NCI-H345 (cell line): Measurements from ENCODE around the gene RCC2.

Experiments used
- DNase-seq: peaks from one replicate; lab custom pipeline; 2025; lab: John Stamatoyannopoulos, UW

The RCC2 gene

DNA sequence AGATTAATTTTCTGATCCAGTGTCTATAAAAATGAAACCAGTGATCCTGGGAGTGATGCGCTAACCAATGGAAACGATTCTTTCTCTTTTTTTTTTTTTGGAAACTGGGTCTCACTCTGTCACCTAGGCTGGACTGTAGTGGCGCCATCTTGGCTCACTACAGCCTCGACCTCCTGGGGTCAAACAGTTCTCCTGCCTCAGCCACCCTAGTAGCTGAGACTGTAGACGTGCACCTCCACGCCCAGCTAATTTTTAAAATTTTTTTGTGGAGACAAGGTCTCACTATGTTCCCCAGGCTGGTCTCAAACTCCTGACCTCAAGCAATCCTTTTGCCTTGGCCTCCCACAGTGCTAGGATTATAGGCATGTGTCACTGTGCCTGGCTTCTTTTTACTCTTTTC is 3.4 kb upstream of the RCC2 start:
- no peak for DNase-seq

DNA sequence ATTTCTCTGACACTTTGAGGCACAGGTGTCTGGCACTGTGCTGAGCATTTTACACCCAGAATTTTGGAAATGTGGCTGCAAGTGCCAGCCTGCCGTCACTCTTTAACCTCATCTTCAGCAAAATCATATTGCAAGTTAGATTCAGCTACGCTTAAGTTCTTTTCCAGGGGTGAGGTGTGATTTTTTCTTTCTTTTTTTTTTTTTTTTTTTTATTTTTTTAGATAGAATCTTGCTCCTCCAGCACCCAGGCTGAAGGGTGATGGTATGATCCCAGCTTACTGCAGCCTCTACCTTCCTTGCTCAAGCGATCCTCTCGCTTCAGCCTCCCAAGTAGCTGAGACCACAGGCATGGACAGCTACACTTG is 2.5 kb upstream of the RCC2 start:
- no peak for DNase-seq

DNA sequence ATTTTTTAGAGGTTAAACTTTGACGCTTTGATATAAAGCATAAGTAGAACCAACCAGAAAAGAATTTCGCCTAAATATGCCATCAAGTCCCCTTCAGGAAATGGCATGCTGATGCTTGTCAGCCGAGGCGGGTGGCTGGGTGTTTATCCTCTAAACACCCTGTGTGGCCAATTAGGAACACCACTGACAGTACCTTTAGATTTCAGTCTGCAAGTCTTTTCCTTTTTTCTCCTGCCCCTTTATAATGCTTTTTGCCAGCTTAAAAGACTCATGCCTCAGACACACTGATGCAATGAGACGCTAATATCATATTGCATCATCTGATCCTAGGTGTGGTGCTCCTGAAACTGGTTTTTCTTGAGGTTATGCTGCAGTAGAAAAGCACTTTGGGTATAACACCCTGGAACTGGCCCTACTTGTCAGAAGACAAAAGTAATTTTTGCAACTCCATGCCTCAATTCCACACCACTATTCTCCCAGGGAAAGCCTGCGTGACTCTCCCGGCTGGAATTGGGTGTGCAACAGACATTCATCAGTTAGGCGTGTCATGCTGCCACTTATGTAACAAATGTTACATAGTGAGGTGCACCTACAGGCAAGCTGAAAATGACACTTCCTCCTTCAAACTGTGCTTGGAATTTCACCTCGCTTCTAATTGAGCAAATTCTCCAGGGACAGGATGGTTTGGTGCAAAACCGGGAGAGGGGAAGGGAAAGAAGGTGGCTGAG is 2.0 kb upstream of the RCC2 start:
- DNase-seq, result peak; percentile 28

DNA sequence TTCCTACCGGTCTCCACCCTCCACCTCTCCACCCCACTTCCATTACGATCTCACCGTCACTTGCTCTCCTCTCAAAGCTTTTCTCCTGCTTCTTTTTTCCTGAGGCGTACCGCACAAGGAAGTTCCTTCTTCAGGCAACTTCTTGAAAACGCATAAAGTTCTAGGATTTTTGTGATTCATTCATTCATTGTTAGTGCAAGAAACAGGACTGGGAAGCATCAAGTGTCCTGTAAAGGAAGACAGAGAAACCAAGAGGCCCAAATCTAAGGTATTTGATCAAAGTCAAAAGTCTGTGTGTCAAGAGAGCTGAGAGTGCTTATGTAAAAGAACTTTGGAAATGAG is 1.3 kb upstream of the RCC2 start:
- DNase-seq, result no peak

DNA sequence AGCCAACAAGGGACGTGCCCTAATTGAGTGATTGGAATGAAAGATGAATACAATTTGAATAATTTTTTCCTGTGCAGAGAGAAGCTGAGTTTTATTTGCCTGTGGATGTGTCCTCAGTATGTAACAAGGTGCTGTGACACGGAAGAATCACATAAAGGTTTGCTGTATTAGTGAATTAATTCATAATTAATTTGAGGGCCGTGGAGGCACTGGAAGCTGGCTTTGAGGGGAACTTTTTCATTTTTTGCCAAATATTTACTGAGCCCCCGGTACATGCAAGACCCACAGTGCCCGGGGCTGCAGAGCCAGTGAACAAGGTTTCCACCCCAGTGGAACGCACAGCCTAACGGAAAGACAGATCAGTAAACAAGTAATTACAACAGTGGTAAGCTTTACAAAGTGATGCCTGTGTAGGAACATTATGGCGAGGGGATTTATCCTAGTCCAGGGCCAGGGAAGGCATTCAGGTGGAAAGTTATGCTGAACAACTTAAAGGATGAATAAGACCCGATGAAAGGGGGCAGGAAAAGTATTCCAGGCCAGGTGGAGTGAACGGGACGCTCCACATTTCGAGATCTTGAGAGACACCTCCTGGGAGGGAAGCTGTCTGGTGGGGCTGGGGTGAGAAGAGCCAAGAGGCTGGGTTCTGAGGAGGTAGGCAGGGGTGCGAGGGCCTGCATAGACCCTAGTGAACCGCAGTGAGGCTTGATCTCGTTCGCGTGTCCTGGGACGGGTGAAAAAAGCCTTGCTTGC is 773 bp upstream of the RCC2 start:
- no peak for DNase-seq

DNA sequence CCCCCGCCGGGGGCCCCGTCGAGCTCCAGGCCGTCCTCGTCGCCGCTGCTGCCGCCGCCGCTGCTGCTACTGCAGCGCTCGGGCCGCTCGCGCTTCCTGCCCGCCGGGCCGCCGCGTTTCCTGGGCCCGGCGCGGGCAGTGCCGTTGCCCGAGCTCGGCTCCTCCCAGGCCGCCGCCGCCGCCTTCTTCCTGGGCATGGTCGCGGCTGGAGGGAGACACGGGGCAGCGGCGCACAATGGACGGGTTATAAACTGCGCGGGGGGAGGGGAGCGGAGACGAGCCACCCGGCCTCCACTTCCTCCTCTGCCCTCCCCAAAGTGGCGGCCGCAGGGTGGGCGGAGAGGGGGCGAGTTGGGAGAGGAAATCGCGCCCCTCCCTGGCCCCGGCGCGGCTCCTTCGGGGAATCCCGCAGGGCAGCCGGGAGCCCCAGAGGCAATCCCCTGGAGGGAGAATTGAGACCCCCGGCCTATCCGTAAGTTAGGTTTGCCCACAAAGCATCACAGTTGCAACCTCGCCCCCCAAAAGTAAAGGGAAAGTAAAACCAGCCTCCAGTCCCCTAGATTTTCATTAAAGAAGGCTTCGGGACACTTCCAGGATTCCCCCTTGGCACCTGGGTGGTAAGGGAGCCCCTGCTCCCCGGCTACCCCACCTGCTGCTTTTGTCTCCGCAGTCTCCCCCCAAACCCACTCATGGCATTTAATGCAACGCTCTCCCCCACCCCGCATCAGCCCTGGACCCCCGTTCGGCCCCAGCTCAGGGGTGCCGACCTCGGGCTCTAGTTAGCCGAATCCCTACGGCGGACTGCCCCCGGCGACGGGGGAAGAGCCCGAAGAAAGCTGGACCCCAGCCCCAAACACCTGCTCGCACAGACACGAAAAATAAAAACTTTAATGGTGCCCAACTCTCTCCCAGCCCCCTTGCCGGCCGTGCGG is 893 bp downstream of the RCC2 start:
- DNase-seq, result peak; percentile 60

DNA sequence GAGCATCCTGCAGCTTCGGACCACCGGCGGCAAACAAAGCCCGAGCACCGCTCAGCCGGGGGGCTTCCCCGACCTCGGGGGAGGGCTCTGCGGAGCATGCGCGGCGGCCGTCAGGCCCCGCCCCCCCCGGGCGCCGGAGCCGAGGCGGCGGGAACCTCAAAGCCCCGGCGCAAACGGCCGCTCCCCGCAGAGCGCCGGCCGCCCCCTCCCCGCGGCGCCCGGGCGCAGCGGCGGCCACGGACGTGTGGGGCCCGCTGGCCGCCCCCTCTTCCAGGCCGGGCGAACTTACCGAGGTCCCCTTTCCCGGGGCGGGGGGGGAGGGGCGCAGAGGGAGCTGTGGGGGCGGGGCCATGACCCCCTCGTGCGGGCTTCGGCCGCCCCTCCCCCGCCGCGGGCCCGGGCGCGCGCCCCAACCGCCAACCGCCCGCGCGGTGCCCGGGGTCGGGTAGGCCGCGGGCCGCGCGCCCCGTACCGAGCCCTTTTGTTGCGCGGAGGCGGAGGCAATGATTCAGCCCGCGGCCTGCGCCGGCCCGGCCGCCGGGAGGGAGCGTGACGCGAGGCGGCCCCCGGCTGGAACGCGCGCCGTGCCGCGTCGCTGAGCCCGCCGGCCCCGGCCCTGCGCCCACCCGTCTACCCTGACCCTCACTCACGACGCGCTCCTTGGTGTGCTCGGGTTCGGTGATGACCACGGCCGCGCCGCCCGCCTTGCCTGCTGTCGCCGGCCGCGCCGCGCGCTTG is 1.7 kb downstream of the RCC2 start:
- DNase-seq, result peak; percentile 74

DNA sequence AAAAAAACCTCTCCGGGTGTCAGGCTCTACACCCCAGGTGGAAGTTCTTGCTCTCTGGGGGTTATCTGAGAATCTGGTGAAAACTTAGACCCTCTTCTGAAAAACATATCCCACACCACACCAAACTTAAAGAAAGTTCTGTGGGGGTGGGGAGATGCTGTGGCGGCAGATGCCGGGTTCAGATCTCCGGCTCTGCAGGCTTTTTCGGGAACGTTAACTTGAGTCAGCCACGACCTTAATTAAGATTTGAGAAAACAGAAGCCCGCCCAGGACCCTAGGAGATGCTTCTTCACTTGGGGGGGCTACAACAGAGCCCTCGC is 2.3 kb downstream of the RCC2 start:
- no peak for DNase-seq

DNA sequence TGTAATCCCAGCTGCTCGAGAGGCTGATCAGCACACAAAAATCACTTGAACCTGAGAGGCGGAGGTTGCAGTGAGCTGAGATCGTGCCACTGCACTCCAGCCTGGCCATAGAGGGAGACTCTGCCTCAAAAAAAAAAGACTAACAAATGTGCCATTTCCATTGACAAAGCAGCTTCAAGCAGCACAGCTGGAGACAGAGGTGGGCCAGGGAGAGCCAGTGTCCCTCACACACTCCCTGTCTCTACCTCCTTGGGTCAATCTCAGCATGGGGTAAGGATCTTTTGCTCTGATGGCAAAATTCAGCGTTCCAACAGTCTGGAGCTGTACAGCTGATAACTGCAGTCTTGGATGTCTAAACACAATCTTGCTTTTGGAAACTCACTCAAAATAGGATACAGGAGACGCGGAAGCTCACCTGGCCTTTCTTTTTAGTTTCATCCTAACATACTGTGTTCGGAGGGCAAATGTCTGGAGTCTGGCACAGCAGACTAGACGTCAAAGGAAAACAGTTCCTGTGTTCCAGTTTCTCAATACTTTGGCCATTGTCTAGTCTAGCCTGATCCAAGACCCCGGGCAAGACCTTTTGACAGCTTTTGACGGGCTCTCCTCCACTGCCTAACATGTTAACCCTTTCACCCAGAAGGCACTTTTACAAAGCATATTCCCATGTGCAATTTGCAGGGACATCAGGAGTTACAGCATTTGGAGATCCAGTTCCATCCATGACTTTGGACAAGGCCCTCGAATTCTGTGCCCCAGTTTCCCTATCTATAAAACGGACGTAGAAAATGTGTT is 2.9 kb downstream of the RCC2 start:
- DNase-seq, result no peak

DNA sequence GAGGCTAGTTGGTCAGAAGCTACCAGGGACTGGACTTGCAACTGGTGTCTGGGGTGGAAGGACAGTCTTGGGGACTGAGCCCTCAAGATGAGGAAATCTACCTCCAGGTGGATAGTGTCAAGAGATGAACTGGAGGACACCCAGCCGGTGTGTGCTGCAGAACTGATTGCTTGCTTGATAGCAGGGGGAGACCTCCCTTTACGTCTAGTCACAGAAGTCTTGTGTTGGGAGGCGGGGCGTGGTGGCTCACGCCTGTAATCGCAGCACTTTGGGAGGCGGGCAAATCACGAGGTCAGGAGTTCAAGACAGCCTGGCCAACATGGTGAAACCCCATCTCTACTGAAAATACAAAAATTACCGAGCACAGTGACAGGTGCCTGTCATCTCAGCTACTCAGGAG is 4.9 kb downstream of the RCC2 start:
- no peak for DNase-seq

DNA sequence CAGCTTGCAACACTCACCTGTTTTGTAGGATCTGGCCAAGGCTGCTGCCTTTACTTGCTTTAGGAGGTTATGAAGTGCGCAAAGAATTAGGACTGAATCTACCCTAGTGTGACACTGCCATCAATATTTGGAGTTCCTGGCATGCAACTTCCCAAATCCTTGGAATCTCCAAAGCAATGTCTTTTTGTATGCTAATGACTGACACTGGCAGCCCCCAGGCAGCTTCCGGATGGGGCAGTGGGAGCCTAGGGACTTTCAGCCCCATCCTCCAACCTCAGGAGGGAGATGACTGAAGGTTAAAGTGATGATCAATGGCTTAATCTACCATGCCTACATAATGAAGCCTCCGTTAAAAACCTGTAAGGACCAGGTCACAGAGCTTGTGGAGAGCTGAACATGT is 5.5 kb downstream of the RCC2 start:
- DNase-seq, result no peak

DNA sequence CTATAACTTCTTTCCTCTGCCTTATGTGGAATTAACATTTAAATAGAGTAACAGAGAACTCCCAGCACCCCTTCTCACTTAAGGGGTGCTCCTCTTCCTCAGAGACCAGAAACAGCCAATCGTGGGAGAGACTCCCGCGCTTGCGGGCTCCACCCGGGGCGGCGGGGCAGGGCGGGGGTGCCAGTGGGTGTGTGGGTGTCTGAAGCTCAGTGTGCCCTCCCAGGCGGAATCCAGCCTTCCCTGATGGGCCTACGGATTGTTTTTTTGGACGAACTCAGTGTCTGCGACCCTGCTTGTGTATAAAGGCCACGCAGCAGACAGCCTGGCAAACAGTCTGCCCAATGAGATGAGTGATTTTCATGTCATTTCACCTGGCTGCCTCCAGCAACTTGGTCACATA is 6.2 kb downstream of the RCC2 start:
- DNase-seq, result no peak

DNA sequence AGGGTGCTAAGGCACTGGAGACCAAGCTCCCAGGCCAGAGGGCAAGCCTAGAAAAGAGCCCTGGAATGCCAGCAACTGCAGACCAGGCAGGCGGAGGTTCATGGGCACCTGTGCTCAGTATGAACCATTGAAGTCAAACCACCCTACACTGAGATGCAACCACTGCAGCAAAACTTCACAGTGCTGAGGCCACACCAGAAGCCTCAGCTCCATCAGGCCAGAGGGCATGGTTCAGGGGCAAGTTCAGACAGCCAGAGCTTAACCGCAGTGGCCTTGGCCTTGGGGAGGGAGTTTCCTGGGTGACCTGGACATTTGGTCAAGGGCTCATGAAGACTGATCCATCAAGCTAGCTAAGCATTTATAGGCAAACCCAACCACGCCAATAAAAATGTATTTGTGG is 7.1 kb downstream of the RCC2 start:
- no peak for DNase-seq

DNA sequence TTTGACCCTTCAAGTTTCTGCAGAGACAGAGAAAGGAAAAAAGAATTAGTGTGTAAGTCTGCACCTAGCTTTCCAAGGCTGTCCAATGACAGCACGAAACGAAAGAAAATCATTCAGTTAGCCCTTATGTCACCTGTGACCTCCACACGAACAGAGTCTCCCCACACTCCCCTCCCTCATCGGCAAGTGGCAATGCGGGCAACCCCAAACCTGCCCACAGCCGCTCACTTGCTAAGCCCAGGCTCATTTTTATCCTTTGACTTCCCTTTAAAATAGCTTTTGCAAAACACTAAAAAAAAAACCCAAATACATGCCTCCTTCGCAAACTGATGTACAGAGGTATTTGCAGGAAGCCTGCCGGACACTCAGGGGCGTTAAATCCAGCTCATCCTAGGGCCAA is 10.3 kb downstream of the RCC2 start:
- no peak for DNase-seq

DNA sequence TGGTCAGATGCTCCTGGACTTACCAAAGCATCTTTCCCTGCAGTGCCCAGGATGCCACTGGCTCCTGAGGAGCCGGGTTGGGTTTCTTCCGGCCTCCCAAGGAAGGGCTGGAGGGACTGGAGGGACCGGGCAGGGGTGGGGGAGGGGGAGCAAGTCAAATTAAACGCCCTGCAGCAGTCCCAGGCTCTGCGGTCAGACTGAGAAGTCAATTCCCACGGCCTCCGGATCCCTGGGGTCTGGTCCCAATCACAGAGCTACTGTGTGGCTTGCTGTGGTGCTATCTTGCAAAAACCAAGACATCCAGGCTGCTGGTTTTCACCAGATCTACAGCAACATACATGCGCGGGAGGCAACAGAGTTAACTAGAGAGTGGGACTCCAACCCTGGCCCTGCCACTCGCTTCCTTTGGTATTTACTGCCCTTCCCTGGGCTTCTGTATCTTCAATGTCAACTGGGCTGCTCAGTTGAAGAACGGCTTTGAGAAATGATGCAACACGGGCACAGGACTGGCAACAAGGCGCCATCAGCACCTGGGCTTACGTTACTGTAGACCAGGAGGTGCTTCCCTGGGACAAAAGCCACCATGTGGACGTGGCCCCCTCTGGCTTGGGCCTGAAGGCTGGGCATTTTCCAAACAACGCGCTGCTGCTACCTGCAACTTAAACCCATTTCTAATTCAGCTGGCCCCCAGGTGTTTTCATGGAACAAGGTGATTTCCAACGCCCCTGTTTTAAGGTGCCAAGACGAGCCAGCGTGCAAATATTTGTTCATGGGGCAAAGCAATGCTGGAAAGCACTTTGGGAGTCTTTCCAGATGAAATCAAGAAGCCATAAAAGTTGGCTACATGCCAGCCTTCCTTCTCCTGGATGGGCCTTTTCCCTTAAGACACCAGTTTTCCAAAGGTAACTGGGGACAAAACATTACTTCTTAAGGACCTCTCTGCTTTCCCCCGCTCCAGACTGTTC is 11.5 kb downstream of the RCC2 start:
- DNase-seq, result no peak

DNA sequence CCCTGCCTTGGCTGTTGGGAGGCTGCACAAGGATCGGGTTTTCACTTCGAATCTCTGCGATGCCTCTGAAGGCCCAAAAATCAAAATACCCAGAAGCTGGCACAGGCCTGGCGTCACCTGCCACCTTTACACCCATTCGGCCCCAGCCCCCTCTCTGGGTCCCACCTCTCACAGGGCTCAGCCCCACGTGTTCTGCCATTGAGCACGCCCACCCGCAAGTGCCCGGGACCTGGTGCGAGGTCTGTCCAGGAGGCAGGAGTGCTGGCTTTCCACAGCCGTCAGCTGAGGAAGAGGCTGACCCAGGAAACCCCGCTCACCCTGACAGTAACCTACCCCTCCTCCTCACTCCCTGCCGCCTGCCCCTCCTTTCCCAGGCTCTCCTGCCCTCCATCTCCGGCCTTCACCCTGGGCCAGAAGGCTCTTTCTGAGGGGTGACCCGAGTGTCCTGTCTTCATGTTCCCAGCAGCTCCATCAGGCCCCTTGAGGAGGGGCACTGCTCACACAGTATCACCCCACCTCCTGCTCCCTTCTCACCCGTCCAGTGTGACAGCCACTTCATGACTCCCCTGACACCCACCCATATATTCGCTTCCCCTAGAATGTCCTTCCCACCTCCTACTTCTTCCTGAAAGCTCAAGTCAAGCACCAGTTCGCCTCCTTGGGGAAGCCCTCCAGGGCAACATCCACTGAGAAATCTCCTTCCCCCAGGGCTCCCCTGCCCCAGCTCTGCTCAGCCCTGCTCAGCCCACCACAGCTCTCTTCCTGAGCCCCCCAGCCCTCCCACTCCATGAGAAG is 13.5 kb downstream of the RCC2 start:
- DNase-seq, result no peak

DNA sequence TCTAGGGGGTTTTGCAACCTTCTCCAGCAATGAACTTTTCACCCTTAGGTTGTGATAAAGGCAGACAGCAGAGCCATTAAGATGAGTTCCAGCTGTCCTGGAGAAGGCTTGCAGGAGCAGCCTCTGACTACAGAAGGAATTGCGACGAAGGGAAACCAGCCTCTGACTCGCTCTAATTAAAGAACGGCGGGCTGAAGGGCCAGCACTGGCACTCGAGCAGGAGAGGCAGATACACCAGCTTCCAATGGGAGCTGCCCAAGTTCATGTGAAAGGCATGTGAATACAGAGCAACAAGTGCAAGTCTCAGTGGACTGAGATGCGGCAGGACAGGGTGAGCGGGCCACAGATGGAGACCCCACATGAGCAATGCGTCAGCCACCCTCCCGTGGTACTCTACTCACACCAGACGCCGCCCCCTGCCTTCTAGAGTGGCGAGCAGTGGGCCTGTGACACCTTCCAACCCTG is 15.7 kb downstream of the RCC2 start:
- DNase-seq, result no peak

DNA sequence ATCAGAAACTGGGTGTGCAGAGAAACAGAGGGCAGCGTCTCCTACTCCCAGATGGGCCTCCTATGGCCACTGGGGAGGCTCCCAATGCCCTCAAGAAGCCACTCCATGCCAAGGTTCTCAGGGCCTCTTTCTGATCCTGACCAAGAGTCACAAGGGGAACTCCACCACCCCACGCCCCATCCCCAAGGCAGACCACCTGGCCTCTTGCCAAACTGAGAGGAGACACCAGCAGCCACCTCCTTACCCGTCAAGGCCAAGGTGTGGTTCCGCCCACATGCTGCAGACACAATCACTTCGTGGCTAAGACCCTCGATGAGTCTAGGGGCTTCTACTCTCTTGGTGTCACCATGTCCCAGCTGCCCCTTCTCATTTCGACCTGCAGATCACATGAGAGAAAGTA is 17.0 kb downstream of the RCC2 start:
- DNase-seq, result no peak

DNA sequence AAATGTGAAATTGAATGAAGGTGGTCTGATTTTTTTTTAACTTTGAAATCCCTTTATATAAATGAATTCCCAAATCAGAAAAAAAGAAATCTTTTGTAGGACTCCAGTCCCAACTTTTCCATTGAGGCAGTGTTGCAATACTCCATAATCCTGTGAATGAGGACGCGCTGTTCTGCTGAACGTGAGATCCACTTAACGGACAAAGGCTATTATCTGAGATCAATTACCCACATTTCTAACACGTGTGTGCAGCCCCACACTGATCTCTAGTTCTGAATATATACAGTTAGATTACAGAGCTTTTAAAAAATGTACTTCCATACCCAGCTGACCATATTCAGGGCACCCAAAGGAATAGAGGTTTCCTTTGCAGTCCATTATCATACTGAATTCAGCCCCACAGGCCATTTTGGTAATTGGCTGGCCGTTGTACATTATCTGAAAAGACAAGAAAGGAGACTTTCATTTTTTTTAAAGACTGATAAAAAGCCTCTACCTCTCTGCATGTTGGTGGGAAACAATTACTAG is 19.0 kb downstream of the RCC2 start:
- no peak for DNase-seq
